ENCODE results near the gene SF3B1. TPM values are rescaled to one million over a fixed set of nuclear protein-coding genes. Genes with fewer than 3 reads are reported as not detected.

Gene SF3B1
- total and polyA plus RNA-seq, 10 of the 15 experiments (the other 5 are each of a cell fraction or from before 2014, with no cell fraction given): 163 to 565 (median 239) TPM

- POLR2A ChIA-PET: interaction anchor here (0.7 to 6.3 kb wide), 9 partner anchors 10 to 277 kb away, joined by 3 to 63 read pairs (median 5); partner anchors contain the start of genes COQ10B, HSPD1 and HSPE1
Measured at GRCh38 chr2:197435598-197436420, 981 bp upstream of the SF3B1 start.

More at GRCh38 chr2:197435598-197436420, 981 bp upstream of the SF3B1 start:
- H4K20me1 ChIP-seq (ENCODE audit: control insufficient read depth, insufficient read depth): no peaks in the 10 kb centered on the region
- H3K36me3 ChIP-seq (ENCODE audit: control insufficient read depth in 2 of 2, insufficient read depth in 2 of 2, low read length in 1 of 2): no peaks in the 10 kb centered on the region
- peaks cover 52% of the 10 kb centered on the region for H3K79me2 ChIP-seq (ENCODE audit: control insufficient read depth, insufficient read depth, low read length)
- H2AFZ ChIP-seq (ENCODE audit: control insufficient read depth, low read depth, low read length): peak overlapping the region; percentile 75
- in situ Hi-C loops (cut with MboI) (no loop called here), intact Hi-C loops (cut with micrococcal nuclease; ENCODE audit: unreplicated experiment) (loop anchor here (1.0 to 2.0 kb wide), 3 partner anchors 17 to 269 kb away; partner anchors contain the start of genes COQ10B, HSPD1 and MARS2)
- peak overlapping the region; percentile 99 for H3K27ac ChIP-seq (ENCODE audit: control insufficient read depth, insufficient read depth)
- ChIA-PET CTCF (interaction anchor here (0.6 to 1.1 kb wide), 2 partner anchors 17 to 557 kb away, joined by 3 to 4 read pairs; partner anchors contain the start of gene COQ10B), SMC1A (ENCODE audit: uncharacterized antibody, unreplicated experiment) (interaction anchor here (0.6 to 4.6 kb wide), 8 partner anchors 10 to 551 kb away, joined by 3 to 32 read pairs (median 5); partner anchors contain the start of genes COQ10B, HSPD1, HSPE1 and MOB4), RAD21 (ENCODE audit: unreplicated experiment) (interaction anchor here (1.0 to 5.7 kb wide), 4 partner anchors 14 to 77 kb away, joined by 3 to 38 read pairs (median 4); partner anchors contain the start of genes COQ10B, HSPD1 and HSPE1)
- peak overlapping the region; percentile 80 for H3K4me3 ChIP-seq
- no peaks in the 10 kb centered on the region for H3K9me3 ChIP-seq (replicated peaks; ENCODE audit: control insufficient read depth, insufficient read depth, low read length)
- DNase-seq (ENCODE audit: low read depth, low spot score) (no peak), FAIRE-seq (no peak), ATAC-seq (no peak)
- TF ChIP-seq GABPA (IDR thresholded peaks at IDR 0.05; ENCODE audit: low read depth): no peak
- TF ChIP-seq IKZF2 (IDR thresholded peaks at IDR 0.05): 0 out of 4 replicates have a peak, but pooled peaks of 1 of the 2 experiments have one; percentile 7
- TF ChIP-seq CREB1 (IDR thresholded peaks at IDR 0.05; ENCODE audit: low read depth): no peak
- TF ChIP-seq POU2F2 (IDR thresholded peaks at IDR 0.05; ENCODE audit: borderline replicate concordance, low read depth, low read length): no peak
- TF ChIP-seq HDGF (IDR thresholded peaks at IDR 0.05): no peak
- TF ChIP-seq ZZZ3 (IDR thresholded peaks at IDR 0.05; ENCODE audit: control insufficient read depth, insufficient read length, low read depth): no peak
- TF ChIP-seq ZBTB11 (CRISPR knock-in tag; IDR thresholded peaks at IDR 0.05): no peak
- no peak for TF ChIP-seq ASH2L (IDR thresholded peaks at IDR 0.05; ENCODE audit: borderline replicate concordance, low read depth)
- H3K27me3 ChIP-seq (replicated peaks in 1 of 2; ENCODE audit: control insufficient read depth in 2 of 2, insufficient read depth in 2 of 2, low read length in 1 of 2): no peaks in the 10 kb centered on the region
- H3K4me1 ChIP-seq (ENCODE audit: control insufficient read depth, insufficient read depth, low read length): peaks cover 4% of the 10 kb centered on the region; the same call in 1 of the 2 replicates
- TSS peak; percentile 99 for BruUV-seq (replicated peaks)
- peak overlapping the region; percentile 93 for H3K4me2 ChIP-seq (ENCODE audit: control insufficient read depth, insufficient read depth)
- H3K9ac ChIP-seq (ENCODE audit: control insufficient read depth, insufficient read depth, low read length): peak overlapping the region; percentile 100
- 42% methylated on average over 16 of the region's 16 CpGs for WGBS (ENCODE audit: insufficient coverage, insufficient replicate concordance, low lambda C conversion rate, missing lambda C conversion rate)

All from GM12878 (cell line).